ENCODE data around the gene PSME2. TPM values are rescaled to one million over a fixed set of nuclear protein-coding genes. Genes with fewer than 3 reads are reported as not detected.

The PSME2 gene
- total and polyA plus RNA-seq, 2 of the 13 experiments (the other 11 are each of a cell fraction or from before 2014, with no cell fraction given), result 332 to 716 TPM

DNA sequence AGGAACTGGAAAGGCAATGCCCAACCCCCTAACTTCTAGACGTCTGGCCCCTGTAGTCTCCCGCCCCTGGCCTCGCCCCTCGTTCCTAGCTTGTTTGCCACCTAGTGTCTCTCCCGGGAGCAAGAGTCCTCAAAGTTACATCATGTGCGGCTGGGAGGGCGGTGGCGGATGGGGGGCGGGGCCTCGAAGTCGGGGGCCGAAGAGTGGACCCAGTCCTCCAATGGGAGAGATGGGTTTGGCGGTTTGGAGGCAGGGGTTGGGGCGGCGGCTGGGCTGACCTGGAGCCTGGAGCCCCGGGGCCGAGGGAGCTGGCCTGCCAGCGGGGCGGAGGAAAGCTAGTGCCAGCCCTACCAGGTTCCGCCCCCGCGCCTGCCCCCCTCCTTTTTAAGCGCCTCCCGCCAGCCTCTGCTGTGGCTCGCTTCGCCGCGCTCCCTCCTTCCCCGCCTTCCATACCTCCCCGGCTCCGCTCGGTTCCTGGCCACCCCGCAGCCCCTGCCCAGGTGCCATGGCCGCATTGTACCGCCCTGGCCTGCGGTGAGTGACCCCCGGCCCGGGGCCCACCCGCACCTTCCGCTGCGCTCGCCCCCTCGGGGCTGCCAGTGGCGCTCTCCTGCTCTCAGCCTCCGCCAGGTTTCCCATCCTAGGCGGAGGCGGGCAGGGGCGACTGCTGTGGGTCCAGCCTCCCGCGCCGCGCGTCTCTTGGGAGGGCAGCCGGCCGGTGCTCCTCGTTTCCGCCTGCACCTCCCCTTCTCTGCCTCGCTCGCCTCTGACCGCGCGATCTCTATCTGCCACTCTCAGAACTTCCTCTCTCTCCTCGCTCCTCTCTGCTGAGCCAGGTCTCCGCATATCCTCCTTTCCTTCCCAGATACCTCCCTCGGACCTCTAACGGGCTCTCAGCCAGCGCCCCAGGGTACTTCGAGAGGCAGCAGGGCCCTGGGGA is 52.2 kb downstream of the PSME2 start, which contains the start of gene PCK2 (continued):
- TF ChIP-seq ZBTB3 (CRISPR knock-in tag; IDR thresholded peaks at IDR 0.05; ENCODE audit: borderline replicate concordance, low read depth), result peak; percentile 63; the same call in 1 of the 2 replicates
- TF ChIP-seq IRF1 (CRISPR knock-in tag; IDR thresholded peaks at IDR 0.05; ENCODE audit: low read depth), result peak; percentile 20
- no peak for TF ChIP-seq NRL (CRISPR knock-in tag; IDR thresholded peaks at IDR 0.05; ENCODE audit: borderline replicate concordance)
- peak; percentile 82; the same call in 1 of the 2 replicates for TF ChIP-seq FIP1L1 (IDR thresholded peaks at IDR 0.05; ENCODE audit: borderline replicate concordance, insufficient read depth, low read depth, low read length)
- TF ChIP-seq RXRB (CRISPR knock-in tag; IDR thresholded peaks at IDR 0.05; ENCODE audit: borderline replicate concordance), result peak; percentile 89
- peak; percentile 89 for TF ChIP-seq ARNTL (CRISPR knock-in tag; IDR thresholded peaks at IDR 0.05)
- no peak for TF ChIP-seq ZNF432 (CRISPR knock-in tag; IDR thresholded peaks at IDR 0.05; ENCODE audit: borderline replicate concordance)
- no peak for TF ChIP-seq SOX6 (IDR thresholded peaks at IDR 0.05)
- peak; percentile 76; the same call in 1 of the 2 replicates for TF ChIP-seq SOX6 (CRISPR knock-in tag; IDR thresholded peaks at IDR 0.05)
- TF ChIP-seq DPF2 (CRISPR knock-in tag; IDR thresholded peaks at IDR 0.05; ENCODE audit: borderline replicate concordance, low read depth), result peak; percentile 50; the same call in 1 of the 2 replicates
- TF ChIP-seq HES4 (CRISPR knock-in tag; IDR thresholded peaks at IDR 0.05; ENCODE audit: borderline replicate concordance), result no peak
- TF ChIP-seq, protein P1, sequence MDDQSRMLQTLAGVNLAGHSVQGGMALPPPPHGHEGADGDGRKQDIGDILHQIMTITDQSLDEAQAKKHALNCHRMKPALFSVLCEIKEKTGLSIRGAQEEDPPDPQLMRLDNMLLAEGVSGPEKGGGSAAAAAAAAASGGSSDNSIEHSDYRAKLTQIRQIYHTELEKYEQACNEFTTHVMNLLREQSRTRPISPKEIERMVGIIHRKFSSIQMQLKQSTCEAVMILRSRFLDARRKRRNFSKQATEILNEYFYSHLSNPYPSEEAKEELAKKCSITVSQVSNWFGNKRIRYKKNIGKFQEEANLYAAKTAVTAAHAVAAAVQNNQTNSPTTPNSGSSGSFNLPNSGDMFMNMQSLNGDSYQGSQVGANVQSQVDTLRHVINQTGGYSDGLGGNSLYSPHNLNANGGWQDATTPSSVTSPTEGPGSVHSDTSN (CRISPR knock-in tag; IDR thresholded peaks at IDR 0.05; ENCODE audit: borderline replicate concordance), result peak; percentile 92
- TF ChIP-seq, protein P2, sequence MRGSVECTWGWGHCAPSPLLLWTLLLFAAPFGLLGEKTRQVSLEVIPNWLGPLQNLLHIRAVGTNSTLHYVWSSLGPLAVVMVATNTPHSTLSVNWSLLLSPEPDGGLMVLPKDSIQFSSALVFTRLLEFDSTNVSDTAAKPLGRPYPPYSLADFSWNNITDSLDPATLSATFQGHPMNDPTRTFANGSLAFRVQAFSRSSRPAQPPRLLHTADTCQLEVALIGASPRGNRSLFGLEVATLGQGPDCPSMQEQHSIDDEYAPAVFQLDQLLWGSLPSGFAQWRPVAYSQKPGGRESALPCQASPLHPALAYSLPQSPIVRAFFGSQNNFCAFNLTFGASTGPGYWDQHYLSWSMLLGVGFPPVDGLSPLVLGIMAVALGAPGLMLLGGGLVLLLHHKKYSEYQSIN (CRISPR knock-in tag; IDR thresholded peaks at IDR 0.05; ENCODE audit: borderline replicate concordance), result no peak
- no peak for TF ChIP-seq BCLAF1 (IDR thresholded peaks at IDR 0.05)
- peak; percentile 85; the same call in 1 of the 2 replicates for TF ChIP-seq SOX13 (IDR thresholded peaks at IDR 0.05)
- TF ChIP-seq SOX13 (CRISPR knock-in tag; conservative IDR thresholded peaks at IDR 0.05 in 1 of 2, IDR thresholded peaks at IDR 0.05 in 1 of 2), result peak in 1 of 2 experiments; percentile 62; a peak in 2 of 4 replicates
- TF ChIP-seq ZBTB21 (CRISPR knock-in tag; IDR thresholded peaks at IDR 0.05), result no peak; the same call in 1 of the 2 replicates
- TF ChIP-seq ZNF253 (CRISPR knock-in tag; IDR thresholded peaks at IDR 0.05; ENCODE audit: borderline replicate concordance), result no peak
- peak; percentile 84; the same call in 1 of the 2 replicates for TF ChIP-seq SPEN (CRISPR knock-in tag; IDR thresholded peaks at IDR 0.05; ENCODE audit: low read depth)
- peak; percentile 95 for TF ChIP-seq ZNF567 (CRISPR knock-in tag; IDR thresholded peaks at IDR 0.05; ENCODE audit: borderline replicate concordance)
